H1 (cell line): ENCODE measurements around the gene RPL36AL.

Experiments used
- EP300 ChIP-seq, 2 experiments: IDR thresholded peaks; 1 replicate in 1 of 2; 2 replicates in 1 of 2; pipeline ENCODE4 v1.6.1; 2011 to 2012; ENCODE audit warnings: low read depth in 2 of 2, low read length in 2 of 2, mild to moderate bottlenecking in 2 of 2, borderline replicate concordance in 1 of 2, inconsistent platforms in 1 of 2, moderate library complexity in 1 of 2
- JUND ChIP-seq: IDR thresholded peaks from 2 replicates; pipeline ENCODE4 v1.6.1; 2011; ENCODE audit warnings: mild to moderate bottlenecking, improper control_type of control experiment, low read length
- KDM4A ChIP-seq: IDR thresholded peaks from one replicate; pipeline ENCODE4 v1.7.1; 2012; ENCODE audit warnings: low read depth, mild to moderate bottlenecking, moderate library complexity, low read length, inconsistent platforms; ENCODE audit not compliant: severe bottlenecking
- POLR2AphosphoS5 ChIP-seq: IDR thresholded peaks from 2 replicates; pipeline ENCODE4 v1.6.1; 2011; ENCODE audit warnings: low read depth, low read length
- TAF1 ChIP-seq: IDR thresholded peaks from 2 replicates; pipeline ENCODE4 v1.6.1; 2011; ENCODE audit warnings: mild to moderate bottlenecking, low read depth, low read length
- YY1 ChIP-seq: IDR thresholded peaks from 2 replicates; pipeline ENCODE4 v1.6.1; 2011; ENCODE audit warnings: low read depth, mild to moderate bottlenecking, low read length
- ZNF274 ChIP-seq: IDR thresholded peaks from 2 replicates; pipeline ENCODE4 v1.7.0; 2012; ENCODE audit warnings: low read length, borderline replicate concordance; ENCODE audit errors: extremely low read depth
- TF ChIP-seq, protein P1 (sequence below), 3 experiments: IDR thresholded peaks; 1 replicate in 2 of 3; 2 replicates in 1 of 3; pipeline versions ENCODE4 v1.5.1 to v1.6.1; 2011; ENCODE audit warnings: low read length in 3 of 3, mild to moderate bottlenecking in 3 of 3, inconsistent platforms in 2 of 3, low read depth in 1 of 3, moderate library complexity in 1 of 3; ENCODE audit not compliant: insufficient read depth in 1 of 3; ENCODE audit errors: control extremely low read depth in 1 of 3
- TF ChIP-seq, protein P2 (sequence below): IDR thresholded peaks from 2 replicates; pipeline ENCODE4 v1.6.1; 2012; ENCODE audit warnings: low read length, inconsistent platforms

DNA sequence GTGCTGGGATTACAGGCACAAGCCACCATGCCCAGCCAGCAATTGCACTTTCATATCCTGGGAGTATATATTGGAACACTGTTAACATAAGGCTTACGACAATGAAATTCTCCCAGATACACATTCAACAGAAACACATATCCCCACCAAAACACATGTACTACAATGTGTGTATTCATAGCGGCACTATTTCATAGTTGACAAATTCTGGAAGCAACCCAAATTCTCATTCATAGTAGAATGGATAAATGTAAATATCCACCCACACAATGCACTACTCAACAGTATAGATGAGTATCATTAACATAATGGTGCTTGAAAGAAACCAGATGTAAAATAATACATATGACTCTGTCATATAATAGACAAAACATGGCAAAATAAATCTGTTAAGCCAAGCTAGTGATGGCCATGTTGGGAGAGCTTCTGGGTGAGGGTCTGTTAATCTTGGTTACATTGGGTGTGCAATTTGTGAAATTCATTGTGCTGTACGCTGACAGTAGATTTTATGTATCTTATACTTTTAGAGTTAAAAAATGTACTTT, 17.2 kb upstream of the RPL36AL start:
- TF ChIP-seq ZNF274, result no peak
- no peak for TF ChIP-seq TAF1
- no peak for TF ChIP-seq YY1
- TF ChIP-seq, protein P1, sequence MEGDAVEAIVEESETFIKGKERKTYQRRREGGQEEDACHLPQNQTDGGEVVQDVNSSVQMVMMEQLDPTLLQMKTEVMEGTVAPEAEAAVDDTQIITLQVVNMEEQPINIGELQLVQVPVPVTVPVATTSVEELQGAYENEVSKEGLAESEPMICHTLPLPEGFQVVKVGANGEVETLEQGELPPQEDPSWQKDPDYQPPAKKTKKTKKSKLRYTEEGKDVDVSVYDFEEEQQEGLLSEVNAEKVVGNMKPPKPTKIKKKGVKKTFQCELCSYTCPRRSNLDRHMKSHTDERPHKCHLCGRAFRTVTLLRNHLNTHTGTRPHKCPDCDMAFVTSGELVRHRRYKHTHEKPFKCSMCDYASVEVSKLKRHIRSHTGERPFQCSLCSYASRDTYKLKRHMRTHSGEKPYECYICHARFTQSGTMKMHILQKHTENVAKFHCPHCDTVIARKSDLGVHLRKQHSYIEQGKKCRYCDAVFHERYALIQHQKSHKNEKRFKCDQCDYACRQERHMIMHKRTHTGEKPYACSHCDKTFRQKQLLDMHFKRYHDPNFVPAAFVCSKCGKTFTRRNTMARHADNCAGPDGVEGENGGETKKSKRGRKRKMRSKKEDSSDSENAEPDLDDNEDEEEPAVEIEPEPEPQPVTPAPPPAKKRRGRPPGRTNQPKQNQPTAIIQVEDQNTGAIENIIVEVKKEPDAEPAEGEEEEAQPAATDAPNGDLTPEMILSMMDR (IDR thresholded peaks at IDR 0.05; ENCODE audit: control extremely low read depth in 1 of 3, insufficient read depth in 1 of 3, low read depth in 1 of 3, low read length in 3 of 3), result no peak
- TF ChIP-seq JUND, result no peak
- TF ChIP-seq POLR2AphosphoS5, result no peak
- TF ChIP-seq, protein P2, sequence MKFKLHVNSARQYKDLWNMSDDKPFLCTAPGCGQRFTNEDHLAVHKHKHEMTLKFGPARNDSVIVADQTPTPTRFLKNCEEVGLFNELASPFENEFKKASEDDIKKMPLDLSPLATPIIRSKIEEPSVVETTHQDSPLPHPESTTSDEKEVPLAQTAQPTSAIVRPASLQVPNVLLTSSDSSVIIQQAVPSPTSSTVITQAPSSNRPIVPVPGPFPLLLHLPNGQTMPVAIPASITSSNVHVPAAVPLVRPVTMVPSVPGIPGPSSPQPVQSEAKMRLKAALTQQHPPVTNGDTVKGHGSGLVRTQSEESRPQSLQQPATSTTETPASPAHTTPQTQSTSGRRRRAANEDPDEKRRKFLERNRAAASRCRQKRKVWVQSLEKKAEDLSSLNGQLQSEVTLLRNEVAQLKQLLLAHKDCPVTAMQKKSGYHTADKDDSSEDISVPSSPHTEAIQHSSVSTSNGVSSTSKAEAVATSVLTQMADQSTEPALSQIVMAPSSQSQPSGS, result no peak
- no peak for TF ChIP-seq EP300 (IDR thresholded peaks at IDR 0.05; ENCODE audit: borderline replicate concordance in 1 of 2, low read depth in 2 of 2, low read length in 2 of 2)
- no peak for TF ChIP-seq KDM4A
